Adrenal gland (tissue), 12 donors: ENCODE results near the gene EDA. TPM values are rescaled to one million over a fixed set of nuclear protein-coding genes. Genes with fewer than 3 reads are reported as not detected.

Experiments
- DNase-seq, 7 donors: peaks; one replicate each; pipeline ENCODE4 v3.0.0-alpha.2; 2019 to 2020
- H3K27ac ChIP-seq, 5 donors: fragments of 200-600 bp; sonication (generic) in 4 of 5; 1 replicate in 3 of 5; 2 replicates in 2 of 5; pipeline versions ENCODE4 v1.5.1 to v1.8.0; 2016 to 2020; ENCODE audit warnings: mild to moderate bottlenecking in 1 of 5
- H3K27me3 ChIP-seq: fragments of 200-600 bp; 2 replicates; pipeline ENCODE4 v1.8.0; 2021
- H3K36me3 ChIP-seq, 2 donors: fragments of 200-600 bp; replicated peaks in 1 of 2; 1 replicate in 1 of 2; 2 replicates in 1 of 2; pipeline versions ENCODE4 v1.5.1 to v1.8.0; 2018 to 2022
- H3K4me1 ChIP-seq, 2 donors: fragments of 200-600 bp; replicated peaks in 1 of 2; 1 replicate in 1 of 2; 2 replicates in 1 of 2; pipeline versions ENCODE4 v1.5.1 to v1.8.0; 2018 to 2021
- H3K4me3 ChIP-seq, 4 donors: fragments of 200-600 bp; sonication (generic) in 3 of 4; one replicate each; pipeline ENCODE4 v1.5.1; 2016 to 2018
- H3K9me3 ChIP-seq, 3 donors: fragments of 200-600 bp; sonication (generic) in 1 of 3; replicated peaks in 1 of 3; 1 replicate in 2 of 3; 2 replicates in 1 of 3; pipeline versions ENCODE4 v1.5.1 to v1.8.0; 2016 to 2021
- POLR2A ChIP-seq, 2 donors: fragments of 450-650 bp; IDR thresholded peaks; one replicate each; pipeline ENCODE4 v1.6.1; 2017; ENCODE audit warnings: antibody characterized with exemption in 2 of 2, mild to moderate bottlenecking in 2 of 2, moderate library complexity in 1 of 2
- WGBS, 4 donors: extraction: QIAGEN DNeasy Blood & Tissue Kit in 2 of 4; methylation state at CpG; one replicate each; pipeline versions ENCODE4 v1.1.5 to v1.1.7; 2013 to 2017; 5-methylcytosine and 5-hydroxymethylcytosine counted together
- intact Hi-C, 2 donors: fragments of 100-400 bp; cut with DNase I; formaldehyde crosslinking; loops; one replicate each; pipeline versions ENCODE4 v1.14.1 to v1.15.0; 2022 to 2023
- polyA plus RNA-seq, 3 donors: library from polyadenylated mRNA; stranded (reverse); fragments of 200-250 nt in 2 of 3; fragments of 350-450 nt in 1 of 3; fragmentation: Illumina TruSeq in 1 of 3; extraction: RNeasy Lipid Tissue Mini Kit (QIAGEN cat#74804) in 1 of 3; gene quantifications; one replicate each; pipeline ENCODE4 v1.2.3, GENCODE V29; 2013 to 2014
- total RNA-seq, 9 donors: library from RNA; depleted of rRNA in 4 of 9; stranded (reverse); fragments of >200 nt in 4 of 9; fragments of 120-200 nt in 1 of 9; fragmentation: NEBNext Ultra II Directional in 1 of 9; extraction: Animal tissue kit (Norgen Biotek cat#: 25700) in 1 of 9; gene quantifications; one replicate each; pipeline versions ENCODE4 v1.1.0 to v1.2.4, GENCODE V29; 2013 to 2023
- TF ChIP-seq, protein P1 (sequence below), 6 experiments: fragments of 450-650 bp in 4 of 6; fragments of 200-600 bp in 2 of 6; sonication (generic) in 1 of 6; IDR thresholded peaks; 1 replicate in 5 of 6; 2 replicates in 1 of 6; pipeline versions ENCODE4 v1.5.1 to v1.8.0; 2016 to 2021; ENCODE audit warnings: antibody characterized with exemption in 6 of 6, mild to moderate bottlenecking in 2 of 6, moderate library complexity in 1 of 6
- donor health status: healthy with polysubstance abuse.
- donor health status: Bipolar disorder and iron deficiency.
- donor health status: DM: yes; HTN: yes; CAD: no.
- donor health status: DM: no; HTN: no; CAD: no.
- donor health status: DM: no; HTN: no; CAD: no.
- donor health status: DM: yes; HTN: yes; CAD: no.

Gene EDA
- total and polyA plus RNA-seq, 12 donors = 5.6 to 28.7 (median 17.2) TPM

DNA sequence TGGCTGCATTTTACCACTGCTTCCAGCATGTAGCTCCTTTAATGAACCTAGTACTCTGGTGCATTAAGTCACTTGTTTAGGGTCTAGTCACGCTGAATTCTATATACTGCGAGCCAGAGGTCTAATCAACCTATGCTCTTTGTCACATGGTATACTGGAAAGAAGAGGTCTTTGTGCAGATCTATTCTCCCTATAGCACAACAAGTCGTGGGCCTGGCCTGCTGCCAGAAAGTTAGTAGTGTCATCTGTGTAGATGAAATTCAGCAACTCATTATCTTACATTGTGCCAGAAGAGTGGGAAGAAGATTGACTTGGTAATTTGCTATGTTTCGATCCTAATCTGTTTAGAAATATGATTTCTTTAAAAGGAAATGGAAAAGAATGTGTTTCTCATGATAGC, 353.0 kb downstream of the EDA start:
- Histone ChIP-seq H3K36me3 (no peaks in the 10 kb centered on the region), H3K4me3 (no peak overlapping the region), H3K27ac (no peak overlapping the region), H3K9me3 (no peaks in the 10 kb centered on the region), H3K27me3 (peaks cover 3% of the 10 kb centered on the region), H3K4me1 (no peaks in the 10 kb centered on the region)
- DNase-seq = peak in 3 of 7 donors; percentile 5 to 24 (median 12)
- WGBS, 4 donors = 56 to 65% (median 59%) methylated on average over 4 of the region's 4 CpGs
- intact Hi-C loops = no loop called here
- TF ChIP-seq, protein P1, sequence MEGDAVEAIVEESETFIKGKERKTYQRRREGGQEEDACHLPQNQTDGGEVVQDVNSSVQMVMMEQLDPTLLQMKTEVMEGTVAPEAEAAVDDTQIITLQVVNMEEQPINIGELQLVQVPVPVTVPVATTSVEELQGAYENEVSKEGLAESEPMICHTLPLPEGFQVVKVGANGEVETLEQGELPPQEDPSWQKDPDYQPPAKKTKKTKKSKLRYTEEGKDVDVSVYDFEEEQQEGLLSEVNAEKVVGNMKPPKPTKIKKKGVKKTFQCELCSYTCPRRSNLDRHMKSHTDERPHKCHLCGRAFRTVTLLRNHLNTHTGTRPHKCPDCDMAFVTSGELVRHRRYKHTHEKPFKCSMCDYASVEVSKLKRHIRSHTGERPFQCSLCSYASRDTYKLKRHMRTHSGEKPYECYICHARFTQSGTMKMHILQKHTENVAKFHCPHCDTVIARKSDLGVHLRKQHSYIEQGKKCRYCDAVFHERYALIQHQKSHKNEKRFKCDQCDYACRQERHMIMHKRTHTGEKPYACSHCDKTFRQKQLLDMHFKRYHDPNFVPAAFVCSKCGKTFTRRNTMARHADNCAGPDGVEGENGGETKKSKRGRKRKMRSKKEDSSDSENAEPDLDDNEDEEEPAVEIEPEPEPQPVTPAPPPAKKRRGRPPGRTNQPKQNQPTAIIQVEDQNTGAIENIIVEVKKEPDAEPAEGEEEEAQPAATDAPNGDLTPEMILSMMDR (IDR thresholded peaks at IDR 0.05) = no peak
- TF ChIP-seq POLR2A (IDR thresholded peaks at IDR 0.05) = no peak

DNA sequence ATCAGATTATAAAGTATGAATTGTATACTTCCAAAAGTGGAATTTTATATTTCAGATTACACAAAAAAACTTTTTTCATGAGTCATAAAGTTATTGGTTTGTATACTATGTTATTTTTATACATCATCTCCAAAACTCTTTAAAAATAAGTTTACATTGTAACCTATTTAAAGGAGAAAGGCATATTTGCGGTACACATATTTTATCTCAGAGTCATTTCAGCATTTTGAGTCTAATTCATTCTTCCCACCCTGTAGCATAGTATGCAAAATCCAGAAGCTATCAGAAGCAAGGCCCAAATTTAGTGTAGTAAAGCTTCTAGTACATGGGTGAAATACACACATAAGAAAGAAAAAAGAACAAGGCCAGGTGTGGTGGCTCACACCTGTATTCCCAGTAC, 353.5 kb downstream of the EDA start:
- H3K27ac ChIP-seq = no peak overlapping the region
- TF ChIP-seq, protein P1 (IDR thresholded peaks at IDR 0.05) = no peak
- TF ChIP-seq POLR2A (IDR thresholded peaks at IDR 0.05) = no peak
- H3K4me1 ChIP-seq = no peaks in the 10 kb centered on the region
- H3K27me3 ChIP-seq = peaks cover 3% of the 10 kb centered on the region
- H3K36me3 ChIP-seq = no peaks in the 10 kb centered on the region
- H3K9me3 ChIP-seq = no peaks in the 10 kb centered on the region
- DNase-seq = no peak
- no peak overlapping the region for H3K4me3 ChIP-seq
- 83 to 100% (median 94%) methylated on average over 1 of the region's 1 CpG for WGBS, 4 donors
- intact Hi-C loops = no loop called here

- H3K27ac ChIP-seq = no peak overlapping the region
- 71 to 86% (median 78%) methylated on average over 1 to 2 of the region's 2 CpGs for WGBS, 4 donors
Observed at GRCh38 chrX:69987691-69988090, 371.8 kb downstream of the EDA start.

DNA sequence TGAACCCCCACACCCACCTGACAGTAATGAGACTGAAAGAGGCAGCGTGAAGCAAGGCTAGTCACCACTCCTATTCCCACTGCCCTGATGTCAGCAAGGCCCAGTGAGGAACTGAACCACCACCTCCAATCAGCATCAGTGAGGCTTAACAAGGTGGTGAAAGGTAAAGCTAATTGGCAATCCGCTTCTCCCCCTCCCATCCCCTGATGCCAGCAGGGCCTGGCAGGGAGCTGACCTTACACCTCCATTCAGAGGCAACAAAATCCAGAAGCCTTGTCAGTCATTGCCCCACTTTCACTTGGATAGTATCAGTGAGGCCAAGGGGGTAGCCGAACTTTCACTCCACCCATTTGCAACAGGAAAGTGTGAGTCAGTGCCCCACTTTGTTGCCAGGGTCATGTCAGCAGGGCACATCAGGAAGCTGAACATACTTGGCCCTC, 373.1 kb downstream of the EDA start:
- 48 to 69% (median 56%) methylated on average over 2 to 3 of the region's 3 CpGs for WGBS, 4 donors
- intact Hi-C loops = no loop called here
- Histone ChIP-seq H3K27ac (peak overlapping the region in 1 of 5 donors; percentile 30), H3K9me3 (no peaks in the 10 kb centered on the region), H3K4me3 (no peak overlapping the region), H3K27me3 (no peaks in the 10 kb centered on the region), H3K4me1 (no peaks in the 10 kb centered on the region), H3K36me3 (no peaks in the 10 kb centered on the region)
- DNase-seq = peak in 5 of 7 donors; percentile 40 to 54 (median 49)
- TF ChIP-seq POLR2A (IDR thresholded peaks at IDR 0.05) = no peak
- TF ChIP-seq, protein P1 (IDR thresholded peaks at IDR 0.05) = no peak

More at GRCh38 chrX:69987691-69988090, 371.8 kb downstream of the EDA start:
- no peaks in the 10 kb centered on the region for H3K36me3 ChIP-seq
- no peak for DNase-seq
- H3K4me1 ChIP-seq = no peaks in the 10 kb centered on the region
- intact Hi-C loops = no loop called here
- H3K9me3 ChIP-seq = no peaks in the 10 kb centered on the region
- H3K4me3 ChIP-seq = no peak overlapping the region
- H3K27me3 ChIP-seq = no peaks in the 10 kb centered on the region
- TF ChIP-seq, protein P1 (IDR thresholded peaks at IDR 0.05) = no peak
- no peak for TF ChIP-seq POLR2A (IDR thresholded peaks at IDR 0.05)
